ENCODE results near the gene MINDY1.

MINDY1 gene

GRCh38 chr1:150981805-150982712, 24.6 kb downstream of the MINDY1 start, which contains the start of gene ANXA9:
Gene ANXA9, plus strand, starts transcription at chr1:150982292. Its CDS starts 814 bp downstream, at chr1:150983106.
- DNase-seq, result no peak

- DNase-seq, result peak; percentile 81 to 91
Observed at GRCh38 chr1:150981177-150981804, 25.4 kb downstream of the MINDY1 start.

DNA sequence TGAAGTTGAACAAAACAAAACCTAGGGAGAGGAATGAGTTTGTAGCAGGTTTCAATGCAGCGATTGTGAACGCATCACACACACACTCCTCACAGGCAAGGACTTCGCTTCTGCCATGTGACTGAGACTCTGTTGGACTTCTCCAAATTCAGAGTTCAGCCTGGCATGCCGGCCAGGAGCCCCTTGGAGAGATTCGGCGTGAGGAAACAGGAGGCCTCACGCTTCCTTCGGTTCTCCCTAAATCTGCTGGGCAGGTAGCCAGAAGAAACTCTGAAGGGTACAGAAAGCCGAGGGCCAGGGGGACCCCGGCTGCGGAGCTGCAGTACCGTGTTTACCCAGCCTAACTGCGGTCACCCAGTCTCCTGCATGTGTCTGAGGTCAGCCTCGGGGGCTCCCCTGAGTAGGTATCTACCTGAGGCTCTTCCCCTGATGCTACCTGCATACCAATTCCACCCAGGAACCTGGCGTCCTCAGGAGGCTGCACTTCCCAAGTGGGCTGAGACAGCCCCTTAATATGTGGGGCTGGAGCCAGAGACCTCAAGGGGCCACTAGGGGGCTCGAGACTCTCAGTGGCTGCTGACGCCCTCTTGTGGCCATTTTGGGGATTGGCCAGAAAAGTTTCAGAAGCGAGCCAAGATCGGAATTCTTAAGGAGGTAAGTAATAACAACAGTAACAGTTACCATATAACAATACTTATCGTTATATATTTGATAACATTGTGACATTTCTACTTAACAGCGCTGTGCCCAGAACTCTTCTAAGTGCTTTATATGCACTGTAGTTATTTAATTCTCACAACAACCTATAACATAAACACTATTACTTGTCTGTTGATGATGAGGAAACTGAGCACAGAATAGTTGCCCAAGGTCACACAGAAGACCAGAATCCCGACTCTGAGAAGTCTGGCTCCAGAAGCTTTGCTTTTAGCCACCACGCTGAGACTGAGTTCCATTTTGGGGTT, 27.3 kb downstream of the MINDY1 start:
- DNase-seq, result peak; percentile 90 to 91

GRCh38 chr1:150976879-150977694, 29.6 kb downstream of the MINDY1 start:
- DNase-seq, result no peak

DNA sequence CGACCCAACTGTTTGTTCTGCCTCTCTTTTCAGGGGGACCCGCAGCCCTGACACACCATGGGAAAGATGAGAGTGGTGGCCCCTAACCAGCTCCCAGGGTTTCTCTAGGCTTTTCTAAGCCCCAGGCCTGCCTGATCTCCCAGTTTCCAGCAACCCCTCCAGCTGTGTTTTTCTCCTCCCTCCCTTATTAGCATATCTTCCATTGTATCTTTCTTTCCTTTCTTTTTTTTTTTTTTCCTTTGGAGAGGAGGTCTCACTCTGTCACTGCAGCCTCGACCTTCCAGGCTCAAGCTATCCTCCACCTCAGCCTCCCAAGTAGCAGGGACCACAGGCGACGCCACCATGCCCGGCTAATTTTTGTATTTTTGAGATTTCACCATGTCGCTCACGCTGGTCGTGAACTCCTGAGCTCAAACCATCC, 30.3 kb downstream of the MINDY1 start:
- no peak for DNase-seq

- peak; percentile 82 to 86 for DNase-seq
Observed at GRCh38 chr1:150974580-150975478, 31.9 kb downstream of the MINDY1 start, which contains the start of gene CERS2. Gene CERS2, minus strand, starts transcription at chr1:150974835. Its CDS starts 5,745 bp downstream, at chr1:150969090.

- peak; percentile 47 to 53 for DNase-seq
Observed at GRCh38 chr1:150973836-150974579, 32.7 kb downstream of the MINDY1 start.

DNA sequence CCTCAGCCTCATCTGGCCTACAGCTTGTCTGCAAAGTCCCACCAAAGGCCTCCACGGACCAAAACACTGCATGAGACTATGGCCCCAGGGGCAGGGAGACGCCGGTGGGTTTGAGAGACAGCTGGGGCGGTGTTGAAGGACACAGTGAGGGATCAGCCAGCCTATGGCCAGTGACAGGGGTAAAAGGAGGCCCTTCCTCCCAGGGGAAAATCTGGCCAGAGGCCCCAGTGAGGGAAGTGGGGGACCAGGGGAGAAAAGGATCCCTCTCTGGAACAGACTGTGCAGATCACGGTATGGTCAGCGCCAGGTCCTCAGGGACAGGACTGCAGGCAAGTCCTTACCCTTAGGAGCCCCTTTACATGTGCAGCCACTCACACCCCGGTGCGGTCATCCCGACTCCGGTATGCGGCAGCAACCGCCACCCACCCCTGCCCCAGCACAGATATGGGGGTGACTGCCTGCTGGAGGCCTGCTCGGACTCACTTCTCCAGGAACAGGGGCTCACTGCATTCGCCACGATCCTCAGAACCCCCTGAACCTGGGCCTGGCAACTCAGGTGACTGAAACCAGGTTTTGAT, 33.4 kb downstream of the MINDY1 start:
- no peak for DNase-seq

- peak in 1 of 2 experiments; percentile 12 for DNase-seq
Observed at GRCh38 chr1:150972417-150972940, 34.2 kb downstream of the MINDY1 start.

- DNase-seq, result no peak
Observed at GRCh38 chr1:150971583-150972416, 34.9 kb downstream of the MINDY1 start.

DNA sequence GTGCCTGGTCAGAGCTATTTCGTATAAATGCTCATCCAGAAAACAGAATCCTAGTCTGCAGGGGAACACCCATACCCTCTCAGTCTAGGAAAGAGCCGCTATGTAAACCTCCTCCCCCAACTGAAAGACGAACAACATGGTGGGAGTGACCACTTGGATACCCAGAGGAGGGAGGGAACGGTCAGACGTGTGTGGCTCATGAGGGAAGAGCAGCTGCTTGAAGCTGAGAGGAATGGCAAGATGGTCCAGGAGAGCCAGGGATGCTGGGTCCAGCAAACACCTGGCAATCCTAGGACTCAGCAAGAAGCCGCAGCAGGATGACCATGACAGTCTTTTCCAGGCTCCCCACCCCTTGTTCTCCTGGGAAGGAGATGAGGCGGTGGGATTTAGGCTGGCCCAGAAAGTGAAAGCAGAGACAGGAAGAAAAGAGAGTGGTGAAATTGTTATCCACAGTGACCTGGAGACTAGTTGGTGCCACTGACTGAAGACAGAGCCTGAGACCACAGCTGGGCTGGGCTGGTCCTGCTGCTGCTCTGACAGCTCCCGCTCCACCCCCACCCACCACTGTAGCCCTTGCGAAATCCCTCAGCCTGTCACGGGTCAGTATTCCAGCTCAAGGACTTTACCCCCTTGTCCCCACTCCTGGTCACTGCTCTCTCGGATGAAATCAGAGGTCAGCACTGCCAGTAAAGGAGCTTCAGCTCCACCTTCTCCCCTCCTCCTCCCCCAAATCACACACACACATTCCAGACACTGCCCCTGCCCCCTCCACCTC, 35.7 kb downstream of the MINDY1 start:
- no peak for DNase-seq

DNA sequence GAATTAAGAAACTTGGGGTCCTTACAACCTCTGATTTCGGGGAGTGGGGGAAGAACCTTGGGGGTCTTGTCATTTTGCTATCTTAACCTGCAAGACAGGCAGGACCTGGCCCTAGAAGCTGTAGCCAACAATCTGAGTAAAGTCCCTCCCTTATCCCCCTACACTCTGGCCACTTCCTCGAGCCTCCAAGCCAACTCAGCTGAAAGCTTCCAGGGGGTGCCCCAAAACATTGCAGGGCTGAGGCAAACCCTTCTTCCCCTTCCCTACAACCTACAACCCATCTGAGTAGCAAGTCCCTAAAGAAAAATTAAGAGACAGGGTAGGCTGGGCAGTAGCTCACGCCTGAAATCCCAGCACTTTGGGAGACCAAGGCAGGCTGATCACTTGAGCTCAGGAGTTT, 37.1 kb downstream of the MINDY1 start:
- DNase-seq, result no peak

DNA sequence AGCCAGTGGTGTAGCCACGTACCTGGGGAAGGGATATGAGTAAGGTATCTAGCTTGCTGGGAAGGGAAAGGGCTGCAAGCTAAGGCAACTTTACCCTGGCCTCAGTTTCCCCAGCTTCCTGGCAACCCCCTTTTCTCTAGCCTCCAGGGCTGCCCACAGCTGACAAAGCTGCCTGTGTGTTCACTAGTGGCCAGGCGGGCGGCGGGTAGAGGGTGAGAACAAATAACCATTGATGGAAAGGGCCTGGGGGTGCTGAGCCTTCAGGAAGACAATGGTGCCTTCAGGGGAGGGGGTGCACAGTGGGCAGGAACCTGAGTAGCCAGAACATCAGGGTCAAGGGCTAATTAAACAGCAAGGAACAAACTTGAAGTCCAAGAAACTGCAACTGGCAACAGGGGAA, 38.2 kb downstream of the MINDY1 start:
- DNase-seq, result no peak

GRCh38 chr1:150967936-150968335, 38.8 kb downstream of the MINDY1 start:
- no peak for DNase-seq

GRCh38 chr1:150966011-150966410, 40.7 kb downstream of the MINDY1 start:
- no peak for DNase-seq

DNA sequence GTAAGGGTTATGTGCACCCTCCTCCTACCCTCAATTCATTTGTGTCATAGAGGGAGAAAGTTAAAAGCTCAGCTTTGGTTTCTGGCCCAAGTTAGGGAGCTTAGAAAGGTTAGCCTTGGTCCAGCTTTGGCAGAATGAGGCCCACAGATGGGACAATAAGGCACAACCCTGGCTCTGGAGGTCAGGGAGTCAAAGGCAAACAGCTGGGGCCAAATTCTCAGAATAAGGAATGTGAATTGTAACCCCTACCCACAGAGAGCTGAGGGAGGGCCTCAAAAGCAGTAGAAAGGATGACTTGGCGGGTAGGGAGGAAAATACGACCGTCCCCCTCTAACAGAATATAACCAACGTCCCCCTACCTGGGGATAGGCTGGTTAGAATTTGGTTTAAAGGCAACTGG, 41.1 kb downstream of the MINDY1 start:
- no peak for DNase-seq

GRCh38 chr1:150964164-150964489, 42.6 kb downstream of the MINDY1 start:
- no peak for DNase-seq

Measured in NCI-H2081 (cell line).